Endothelial cell of umbilical vein (primary cell): ENCODE results near the gene ALDH1A3.

Source experiments
- EZH2 ChIP-seq: IDR thresholded peaks from 2 replicates; pipeline ENCODE4 v1.6.1; 2012; ENCODE audit warnings: borderline replicate concordance, low read depth, mild to moderate bottlenecking, moderate library complexity, low read length, inconsistent platforms; ENCODE audit not compliant: severe bottlenecking
- FOS ChIP-seq: IDR thresholded peaks from 2 replicates; pipeline ENCODE4 v1.6.1; 2011; ENCODE audit warnings: mild to moderate bottlenecking, low read length, moderate library complexity, borderline replicate concordance; ENCODE audit not compliant: insufficient read depth
- GATA2 ChIP-seq: IDR thresholded peaks from 2 replicates; pipeline ENCODE4 v1.7.0; 2011; ENCODE audit warnings: low read depth, mild to moderate bottlenecking, moderate library complexity, mixed read lengths, low read length; ENCODE audit not compliant: insufficient read length, insufficient read depth
- JUN ChIP-seq: IDR thresholded peaks from 2 replicates; pipeline ENCODE4 v1.6.1; 2011; ENCODE audit warnings: borderline replicate concordance, low read depth; ENCODE audit not compliant: insufficient read length, insufficient read depth
- MYC ChIP-seq: IDR thresholded peaks from one replicate; pipeline ENCODE4 v1.6.1; 2011; ENCODE audit warnings: mild to moderate bottlenecking, low read depth, low read length
- POLR2A ChIP-seq: IDR thresholded peaks from 2 replicates; pipeline ENCODE4 v1.6.1; 2012; ENCODE audit warnings: low read depth, mild to moderate bottlenecking, control low read depth, low read length
- POLR2AphosphoS5 ChIP-seq: IDR thresholded peaks from 2 replicates; pipeline ENCODE4 v1.6.1; 2012; ENCODE audit warnings: low read depth, mild to moderate bottlenecking, control low read depth, low read length, moderate library complexity; ENCODE audit not compliant: insufficient read depth
- TF ChIP-seq, protein P1 (sequence below), 2 donors: IDR thresholded peaks; 1 replicate in 1 of 2; 2 replicates in 1 of 2; pipeline ENCODE4 v1.5.1; 2011; ENCODE audit warnings: low read length in 2 of 2, mild to moderate bottlenecking in 2 of 2, moderate library complexity in 2 of 2, control low read depth in 1 of 2, inconsistent platforms in 1 of 2, low read depth in 1 of 2; ENCODE audit not compliant: insufficient read depth in 1 of 2; ENCODE audit errors: extremely low read depth in 1 of 2
- TF ChIP-seq, protein P2 (sequence below): IDR thresholded peaks from 2 replicates; pipeline ENCODE4 v1.6.1; 2011; ENCODE audit not compliant: insufficient read depth, insufficient read length

DNA sequence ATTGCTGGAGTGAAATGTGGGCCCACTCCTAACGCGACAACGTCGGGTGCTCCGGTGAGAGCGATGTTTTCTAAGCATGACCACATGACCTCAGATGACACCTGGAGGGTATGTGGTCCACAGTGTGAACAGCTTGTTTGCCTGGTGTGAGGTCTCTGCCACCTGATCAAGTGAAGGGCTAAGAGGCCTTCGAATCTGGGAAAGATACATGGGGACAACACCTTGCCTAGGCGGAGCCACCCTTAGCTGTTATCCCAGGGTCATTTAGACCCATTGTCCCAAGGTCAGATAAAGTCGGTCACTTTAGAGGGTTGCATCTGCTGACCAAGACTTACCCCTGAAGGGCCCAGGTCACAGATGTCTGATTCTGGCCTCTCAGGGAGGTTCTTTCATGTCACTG, 34.9 kb upstream of the ALDH1A3 start:
- TF ChIP-seq POLR2A (no peak), GATA2 (no peak), EZH2 (no peak), MYC (no peak), POLR2AphosphoS5 (no peak), JUN (no peak), FOS (no peak)
- TF ChIP-seq, protein P1, sequence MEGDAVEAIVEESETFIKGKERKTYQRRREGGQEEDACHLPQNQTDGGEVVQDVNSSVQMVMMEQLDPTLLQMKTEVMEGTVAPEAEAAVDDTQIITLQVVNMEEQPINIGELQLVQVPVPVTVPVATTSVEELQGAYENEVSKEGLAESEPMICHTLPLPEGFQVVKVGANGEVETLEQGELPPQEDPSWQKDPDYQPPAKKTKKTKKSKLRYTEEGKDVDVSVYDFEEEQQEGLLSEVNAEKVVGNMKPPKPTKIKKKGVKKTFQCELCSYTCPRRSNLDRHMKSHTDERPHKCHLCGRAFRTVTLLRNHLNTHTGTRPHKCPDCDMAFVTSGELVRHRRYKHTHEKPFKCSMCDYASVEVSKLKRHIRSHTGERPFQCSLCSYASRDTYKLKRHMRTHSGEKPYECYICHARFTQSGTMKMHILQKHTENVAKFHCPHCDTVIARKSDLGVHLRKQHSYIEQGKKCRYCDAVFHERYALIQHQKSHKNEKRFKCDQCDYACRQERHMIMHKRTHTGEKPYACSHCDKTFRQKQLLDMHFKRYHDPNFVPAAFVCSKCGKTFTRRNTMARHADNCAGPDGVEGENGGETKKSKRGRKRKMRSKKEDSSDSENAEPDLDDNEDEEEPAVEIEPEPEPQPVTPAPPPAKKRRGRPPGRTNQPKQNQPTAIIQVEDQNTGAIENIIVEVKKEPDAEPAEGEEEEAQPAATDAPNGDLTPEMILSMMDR (IDR thresholded peaks at IDR 0.05; ENCODE audit: extremely low read depth in 1 of 2, insufficient read depth in 1 of 2, low read depth in 1 of 2, low read length in 2 of 2), result no peak
- TF ChIP-seq, protein P2, sequence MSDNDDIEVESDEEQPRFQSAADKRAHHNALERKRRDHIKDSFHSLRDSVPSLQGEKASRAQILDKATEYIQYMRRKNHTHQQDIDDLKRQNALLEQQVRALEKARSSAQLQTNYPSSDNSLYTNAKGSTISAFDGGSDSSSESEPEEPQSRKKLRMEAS, result no peak
